Stimulated activated CD8-positive, alpha-beta memory T cell treated with anti-CD3 and anti-CD28 coated beads, Interleukin-4, amount 100 ng/mL, for 24 hours (primary cell): Measurements from ENCODE around the gene OLFM1.

ENCODE experiments used
- DNase-seq: peaks from one replicate; pipeline ENCODE4 v3.0.0-alpha.2; 2020; ENCODE audit warnings: low read depth

Gene OLFM1

DNA sequence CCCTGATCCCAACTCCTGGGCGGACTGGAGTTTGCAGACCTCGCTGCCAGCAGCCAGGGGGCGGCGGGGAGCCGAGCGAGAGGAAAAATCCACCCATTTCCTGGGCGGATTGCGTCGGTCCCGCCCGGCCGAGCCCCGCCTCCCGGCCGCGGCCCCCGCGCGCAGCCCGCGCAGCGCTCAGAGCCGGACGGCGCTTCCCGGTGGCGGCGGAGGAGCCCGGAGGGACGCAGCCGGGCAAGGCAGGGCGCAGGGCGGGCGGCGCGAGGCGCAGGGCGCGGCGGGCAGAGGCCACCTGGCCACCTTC lies at the start of gene OLFM1:
OLFM1 (plus strand) TSS at position 180 of the 304 bp plus-strand sequence. CDS start 322 bp downstream, outside the sequence.
- DNase-seq = peak; percentile 15

DNA sequence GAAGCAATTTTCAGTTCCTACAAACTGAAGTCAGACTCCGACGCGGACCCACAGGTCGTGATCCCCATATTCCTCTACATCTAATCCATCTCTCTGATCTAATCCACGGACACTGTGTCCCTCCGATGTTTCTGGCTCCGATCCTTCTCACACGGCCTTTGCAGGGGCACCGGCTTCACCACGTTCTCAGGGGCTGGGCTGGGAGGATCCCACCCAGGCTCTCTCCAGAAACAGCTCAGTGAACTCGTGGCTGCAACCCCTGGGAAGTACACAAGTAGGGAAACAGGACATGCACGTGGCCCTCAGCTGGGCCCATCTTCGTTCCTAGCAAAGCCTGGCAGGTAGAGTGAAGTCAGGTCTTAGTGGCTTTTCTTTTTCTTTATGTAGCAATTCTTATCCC lies 49.1 kb upstream of the OLFM1 start:
- no peak for DNase-seq

DNA sequence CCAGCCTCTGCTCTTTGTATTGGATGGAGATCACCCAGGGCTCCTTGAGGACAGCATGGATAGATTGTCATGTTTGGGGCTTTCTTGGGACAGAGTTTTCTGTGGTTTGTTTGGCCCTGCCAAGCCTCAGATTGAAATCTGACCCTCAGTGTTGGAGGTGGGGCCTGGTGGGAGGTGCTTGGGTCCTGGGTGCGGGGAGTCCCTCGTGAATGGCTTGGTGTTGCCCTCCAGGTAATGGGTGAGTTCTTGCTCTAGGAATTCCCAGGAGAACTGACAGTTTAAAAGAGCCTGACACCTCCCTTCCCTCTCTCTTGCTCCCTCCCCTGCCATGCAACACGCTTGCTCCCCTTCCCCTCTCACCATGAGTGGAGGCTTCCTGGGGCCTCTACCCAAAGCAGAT lies 48.6 kb upstream of the OLFM1 start:
- no peak for DNase-seq

DNA sequence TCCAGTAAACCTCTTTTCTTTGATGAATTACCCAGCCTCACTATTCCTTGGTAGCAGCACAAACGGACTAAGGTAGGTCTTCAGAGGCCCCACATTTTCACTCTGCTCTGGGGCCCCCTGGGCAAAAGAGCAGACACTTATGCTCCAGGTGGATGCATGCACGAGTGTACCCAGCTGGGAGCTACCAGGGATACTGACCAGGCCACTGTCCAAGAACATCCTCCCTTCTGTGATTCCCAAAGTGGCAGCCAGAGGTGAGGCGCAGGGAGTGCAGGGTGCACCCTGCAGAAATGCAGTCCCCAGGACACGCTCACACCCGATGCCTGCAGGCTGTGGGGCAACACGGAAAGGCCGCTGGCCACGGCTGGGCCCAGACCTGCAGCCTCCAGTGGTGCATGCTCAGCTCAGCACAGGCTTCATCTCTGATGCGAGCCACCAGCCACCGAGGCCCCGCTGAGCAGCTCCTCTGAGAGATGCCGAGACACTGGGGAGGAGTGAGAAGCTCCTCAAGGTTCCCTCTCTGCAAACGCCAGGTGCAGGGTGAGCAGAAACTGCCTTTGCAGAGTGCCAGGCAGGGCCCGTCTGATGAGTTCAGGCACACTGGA lies 48.1 kb upstream of the OLFM1 start:
- no peak for DNase-seq

DNA sequence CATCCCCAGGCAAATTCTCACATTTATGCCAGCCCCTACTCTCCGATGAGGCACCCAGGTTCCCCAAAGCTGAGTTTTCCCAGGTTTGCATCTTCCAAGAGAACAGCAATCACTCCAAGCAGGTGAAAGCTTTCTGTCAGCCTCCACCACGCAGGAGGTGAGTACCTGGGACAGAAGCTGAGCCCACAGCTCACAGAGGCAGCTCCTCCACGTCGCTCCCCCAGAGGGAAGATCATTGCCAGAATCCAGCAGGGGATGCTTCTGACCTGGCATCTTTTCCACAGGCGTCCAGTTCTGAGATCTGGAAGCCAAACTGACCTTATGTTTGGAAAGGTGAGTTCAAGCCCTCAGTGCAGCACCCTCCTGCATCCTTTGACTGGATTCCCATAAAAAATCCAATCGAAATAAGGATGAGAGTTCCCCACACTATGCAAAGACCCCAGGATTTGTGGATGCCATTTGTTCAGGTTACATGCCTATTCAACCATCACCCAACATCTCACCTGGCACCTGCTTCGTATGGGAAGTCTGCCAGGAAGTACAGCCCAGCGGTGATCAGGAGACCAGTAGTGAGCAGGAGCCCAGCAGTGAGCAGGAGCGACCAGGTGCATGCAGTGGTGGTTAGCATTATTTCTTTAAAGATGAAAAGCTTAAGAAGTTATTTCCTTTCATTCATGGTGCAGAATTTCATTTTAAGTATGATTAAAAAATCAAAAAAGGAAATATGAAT lies 47.4 kb upstream of the OLFM1 start:
- no peak for DNase-seq

DNA sequence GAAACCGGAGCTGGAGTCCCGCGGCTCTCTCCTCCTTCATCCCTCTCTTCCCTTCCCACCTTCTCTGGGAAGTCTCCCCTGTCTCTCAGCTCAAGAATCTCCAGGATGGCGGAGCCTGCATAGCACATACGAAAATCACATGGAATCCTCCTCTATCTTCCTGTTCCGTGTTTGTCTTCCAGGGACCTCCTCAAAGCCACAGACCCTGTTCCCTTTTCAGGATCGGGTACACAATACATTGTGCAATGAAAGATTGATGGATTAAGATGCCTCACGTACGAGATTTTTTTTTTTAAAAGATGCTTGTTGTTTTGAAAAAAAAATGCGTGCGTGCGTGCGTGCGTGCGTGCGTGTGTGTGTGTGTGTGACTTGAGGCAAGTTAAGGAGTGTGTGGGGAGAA lies 46.6 kb upstream of the OLFM1 start:
- DNase-seq = no peak

DNA sequence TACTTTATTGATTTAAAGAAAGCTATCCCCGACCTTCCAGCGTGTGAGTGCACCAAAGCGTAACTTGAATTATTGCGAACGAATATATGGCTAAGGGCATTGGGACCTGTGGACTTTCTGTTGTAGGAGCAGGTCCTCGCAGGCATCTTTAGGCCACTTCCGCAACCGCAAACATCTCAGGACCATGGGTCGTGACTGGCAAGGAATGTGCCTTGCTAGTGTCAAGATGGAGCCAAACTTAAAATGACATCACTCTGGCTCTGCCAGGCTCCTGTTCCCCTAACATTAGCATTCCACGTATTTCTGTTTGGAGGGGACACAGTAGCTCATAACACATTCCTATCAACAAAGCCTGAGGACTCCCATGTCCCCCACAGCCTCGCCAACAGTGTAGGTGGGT lies 44.1 kb upstream of the OLFM1 start:
- no peak for DNase-seq

DNA sequence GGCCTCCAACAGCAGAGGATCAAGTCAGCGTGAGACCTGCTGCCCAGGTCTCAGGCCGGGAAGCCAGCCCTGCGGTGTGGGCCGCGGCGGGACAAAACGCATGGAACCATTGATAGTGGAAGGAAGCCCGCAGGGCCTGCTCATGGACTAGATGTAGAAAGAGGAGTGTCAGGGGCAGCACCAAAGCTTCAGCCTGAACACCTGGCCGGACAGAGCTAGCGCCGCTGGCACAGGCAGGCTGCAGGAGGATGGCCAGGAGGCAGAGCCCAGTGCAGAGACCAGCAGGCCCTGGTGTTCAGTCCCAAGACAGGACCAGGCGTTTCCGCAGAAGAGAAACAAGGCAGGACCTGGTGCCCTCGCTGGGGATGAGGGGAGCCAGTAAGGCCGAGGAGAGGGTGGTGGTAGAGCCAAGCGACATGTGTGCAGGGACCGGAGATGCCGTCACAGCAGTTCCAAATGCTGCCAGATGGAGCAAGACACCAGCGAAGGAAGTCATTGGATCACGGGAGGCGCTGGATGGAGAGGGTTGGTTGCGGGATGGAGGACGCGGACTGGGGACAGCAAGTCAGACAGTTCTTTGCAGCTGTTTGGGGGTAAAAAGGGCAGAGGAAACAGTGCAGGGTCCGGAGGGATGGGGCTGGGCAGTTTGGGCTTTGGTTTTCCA lies 42.1 kb upstream of the OLFM1 start:
- DNase-seq = no peak

DNA sequence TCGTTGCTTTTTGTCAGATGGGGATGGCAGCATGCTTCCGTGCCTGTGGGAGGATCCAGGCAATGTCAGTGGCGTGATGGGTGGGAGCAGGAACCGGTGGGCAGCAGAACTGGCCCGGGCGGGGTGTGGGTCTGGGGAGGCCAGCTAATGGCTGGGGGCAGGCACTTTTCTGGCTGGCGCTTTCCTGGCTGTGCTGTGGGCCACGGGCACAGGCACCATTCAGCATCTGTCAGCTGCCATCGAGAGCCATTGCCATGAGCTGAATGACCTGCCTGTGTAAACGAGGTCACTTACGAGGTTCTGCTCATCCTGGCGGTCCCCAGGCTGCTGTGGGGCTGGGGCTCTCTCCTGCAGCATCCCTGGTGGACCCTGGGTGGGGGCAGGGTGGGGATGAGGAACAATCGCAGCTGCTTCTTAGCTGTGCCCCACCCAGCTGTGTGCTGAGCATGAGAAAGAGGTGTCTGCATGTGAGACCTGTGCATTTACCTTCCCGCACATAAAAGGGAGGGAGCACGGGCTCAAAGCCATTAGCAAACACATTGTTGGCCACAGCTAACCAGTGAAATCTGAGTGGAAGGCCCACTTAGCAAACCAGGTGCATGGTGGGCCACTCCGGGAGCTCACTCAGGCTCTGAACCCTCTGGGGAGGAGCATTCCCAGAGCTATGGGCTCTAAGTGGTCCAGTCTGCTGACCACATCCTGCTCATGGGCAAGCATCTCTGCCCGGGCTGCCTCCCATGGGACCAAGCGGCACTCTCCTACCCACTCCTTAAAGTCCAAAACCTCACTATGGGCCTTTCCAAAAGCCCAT lies 41.3 kb upstream of the OLFM1 start:
- no peak for DNase-seq

DNA sequence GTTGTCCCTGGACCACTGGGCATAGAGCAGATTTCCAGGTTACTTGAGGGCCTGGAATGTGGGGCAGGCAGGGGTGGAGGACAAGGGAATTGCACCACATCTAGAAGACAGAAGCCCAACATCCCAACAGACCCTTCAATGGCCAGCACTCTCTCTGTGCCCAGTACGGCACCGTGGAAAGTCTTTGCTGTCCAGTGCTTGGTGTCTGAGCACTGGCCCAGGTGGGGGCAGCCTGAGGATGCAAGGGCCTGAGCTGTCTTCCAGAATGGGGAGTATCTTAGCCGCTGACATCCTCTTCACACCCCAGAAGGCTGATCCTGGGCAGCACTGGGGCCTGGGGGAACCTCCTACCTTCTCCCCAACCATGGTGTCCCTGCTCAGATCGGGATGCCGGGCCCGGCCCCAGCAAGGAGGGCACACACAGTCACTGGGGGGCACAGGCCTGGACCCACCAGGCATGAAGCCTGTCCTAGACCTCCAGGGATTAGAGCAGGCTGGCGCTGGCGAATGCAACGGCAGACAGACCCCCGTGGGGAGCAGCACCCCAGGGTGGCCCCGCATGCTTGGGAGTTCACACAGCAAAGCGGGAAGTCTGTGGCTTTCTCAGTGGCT lies 40.6 kb upstream of the OLFM1 start:
- DNase-seq = no peak

DNA sequence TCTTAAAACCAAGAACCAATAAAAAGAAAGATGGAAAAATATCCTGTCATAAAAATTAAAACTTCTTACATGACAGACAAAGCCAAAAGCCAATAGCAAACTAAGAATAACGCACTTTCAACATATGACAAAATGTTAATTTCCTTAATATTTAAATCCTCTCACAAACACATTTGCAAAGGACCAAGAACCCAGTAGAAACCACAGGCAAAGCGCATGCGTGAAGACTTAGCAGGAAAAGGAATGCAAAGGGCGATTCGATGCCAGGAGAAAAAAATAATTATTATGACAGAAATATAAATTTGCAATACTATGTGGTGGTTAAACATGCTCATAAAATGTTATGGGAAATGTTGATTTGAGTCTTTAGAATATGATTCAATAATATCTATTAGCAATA lies 39.9 kb upstream of the OLFM1 start:
- DNase-seq = no peak

DNA sequence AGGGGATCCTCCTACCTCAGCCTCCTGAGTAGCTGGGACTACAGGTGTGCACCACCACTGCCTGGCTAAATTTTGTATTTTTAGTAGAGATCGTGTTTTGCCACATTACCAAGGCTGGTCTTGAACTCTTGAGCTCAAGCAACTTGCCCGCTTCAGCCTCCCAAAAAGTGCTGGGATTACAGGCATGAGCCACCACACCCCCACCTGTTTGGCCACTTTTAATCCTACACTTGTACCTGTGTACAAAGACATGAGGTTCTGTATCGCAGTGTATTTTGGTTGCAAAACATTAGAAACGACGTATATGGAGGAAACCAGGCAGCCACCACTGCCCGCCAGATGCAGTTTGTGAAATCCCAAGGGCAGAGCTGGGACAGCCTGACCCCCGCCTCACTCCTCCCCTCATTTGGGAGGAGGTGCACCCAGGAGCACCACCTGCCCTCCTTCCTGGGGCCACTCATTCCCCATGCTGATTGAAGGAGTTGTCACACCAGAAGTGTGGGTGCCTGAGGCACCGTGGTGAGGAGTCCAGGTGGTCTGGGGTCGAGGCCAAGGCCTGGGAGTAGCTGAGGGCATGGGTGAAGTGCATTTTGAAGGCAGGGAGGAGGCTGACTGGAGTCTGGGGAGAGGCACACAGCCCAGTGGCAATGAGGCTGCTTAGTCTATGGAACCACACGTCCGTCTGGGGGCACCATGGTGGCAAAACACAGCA lies 39.3 kb upstream of the OLFM1 start:
- DNase-seq = no peak

DNA sequence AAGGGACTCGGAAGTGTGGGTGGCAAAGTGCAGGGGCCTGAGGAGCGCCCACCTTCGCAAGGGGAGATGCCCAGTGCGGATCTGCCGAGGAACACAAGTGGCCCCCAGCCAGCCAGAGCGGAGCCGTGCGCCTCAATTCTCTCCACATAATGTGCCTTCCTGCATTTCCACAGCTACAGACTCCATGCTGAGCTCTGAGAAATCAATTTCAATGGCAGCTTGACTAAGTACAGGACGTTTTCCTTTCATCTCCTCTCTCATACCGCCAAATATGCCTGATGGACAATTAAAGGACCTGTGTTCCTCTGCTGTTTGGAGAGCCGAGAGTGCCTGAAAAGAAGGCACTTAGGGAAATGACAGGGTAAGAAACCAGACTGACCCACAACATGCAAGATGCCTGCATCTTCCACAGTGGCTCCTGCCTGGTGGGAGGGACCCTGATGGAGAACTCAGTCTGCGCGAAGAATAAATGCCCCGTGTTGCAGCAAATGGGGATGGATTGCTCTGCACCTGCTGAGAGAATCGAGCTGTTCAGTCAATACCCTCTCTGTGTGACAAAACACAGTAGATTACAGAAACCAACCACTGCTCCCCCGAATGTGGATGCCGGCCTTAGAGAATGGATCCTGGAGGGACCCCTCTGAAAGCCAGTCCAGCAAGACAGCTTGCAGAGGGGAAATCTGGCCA lies 38.6 kb upstream of the OLFM1 start:
- no peak for DNase-seq

DNA sequence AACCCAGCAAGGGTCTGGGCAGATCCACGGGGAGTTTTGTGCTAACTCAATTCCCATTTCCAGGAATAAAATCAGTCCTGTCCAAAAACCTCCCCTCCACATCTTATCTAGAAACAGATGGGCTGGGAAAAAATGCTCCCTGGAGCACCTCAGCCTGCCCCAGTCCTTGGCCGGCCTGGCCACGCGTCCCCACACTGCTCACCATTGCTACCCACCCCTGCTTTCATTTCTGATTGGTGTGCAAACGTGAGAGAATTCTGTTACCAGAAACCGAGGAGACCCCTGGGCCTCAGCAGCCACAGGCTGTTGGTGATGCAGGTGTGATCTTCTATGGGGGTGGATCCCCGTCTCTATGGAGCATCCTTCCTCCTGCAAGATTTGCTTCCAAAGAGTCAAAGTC lies 38.0 kb upstream of the OLFM1 start:
- no peak for DNase-seq

DNA sequence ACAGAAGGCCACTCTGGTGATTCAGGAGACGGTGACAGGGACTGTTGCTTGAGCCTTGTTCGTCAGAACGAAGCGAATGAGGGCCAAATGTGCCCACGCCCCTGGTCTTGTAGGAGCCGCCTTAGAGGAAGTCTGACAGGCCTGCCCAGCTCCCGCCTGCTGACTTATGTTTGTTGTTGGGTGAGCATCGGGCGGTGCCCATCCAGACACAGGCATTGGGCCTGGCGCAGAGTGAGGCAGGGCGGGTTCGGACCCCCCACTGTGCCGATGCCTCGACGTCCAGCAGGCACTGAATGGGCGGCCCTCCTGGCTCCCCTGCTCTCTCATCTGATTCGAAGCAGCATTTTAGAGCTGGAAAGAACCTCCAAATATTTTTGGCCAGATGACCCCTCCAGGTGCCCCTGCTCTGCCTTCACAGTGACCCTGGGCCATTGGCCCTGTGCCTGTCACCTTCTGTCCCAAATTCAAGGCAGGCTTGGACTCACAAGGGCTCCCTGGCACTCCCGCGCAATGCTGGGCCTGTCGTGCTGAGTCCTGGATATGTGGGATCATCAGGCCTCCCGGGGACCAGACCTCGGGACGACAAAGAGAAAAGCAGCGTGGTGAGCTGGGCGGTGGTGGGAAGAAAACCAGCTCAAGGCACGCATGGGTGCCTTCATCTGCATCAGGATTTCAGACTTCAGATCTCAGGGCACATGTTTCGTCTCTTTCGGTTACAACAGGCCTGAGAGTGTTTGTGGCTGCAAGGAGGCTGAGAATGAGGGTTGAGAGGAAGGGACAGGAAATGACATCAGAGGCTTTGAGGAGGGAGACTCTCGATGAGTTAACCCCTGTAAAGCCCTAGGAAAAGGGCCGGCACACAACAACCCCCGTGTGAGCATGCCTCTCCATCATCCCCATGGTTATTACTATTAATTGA lies 37.1 kb upstream of the OLFM1 start:
- DNase-seq = no peak

DNA sequence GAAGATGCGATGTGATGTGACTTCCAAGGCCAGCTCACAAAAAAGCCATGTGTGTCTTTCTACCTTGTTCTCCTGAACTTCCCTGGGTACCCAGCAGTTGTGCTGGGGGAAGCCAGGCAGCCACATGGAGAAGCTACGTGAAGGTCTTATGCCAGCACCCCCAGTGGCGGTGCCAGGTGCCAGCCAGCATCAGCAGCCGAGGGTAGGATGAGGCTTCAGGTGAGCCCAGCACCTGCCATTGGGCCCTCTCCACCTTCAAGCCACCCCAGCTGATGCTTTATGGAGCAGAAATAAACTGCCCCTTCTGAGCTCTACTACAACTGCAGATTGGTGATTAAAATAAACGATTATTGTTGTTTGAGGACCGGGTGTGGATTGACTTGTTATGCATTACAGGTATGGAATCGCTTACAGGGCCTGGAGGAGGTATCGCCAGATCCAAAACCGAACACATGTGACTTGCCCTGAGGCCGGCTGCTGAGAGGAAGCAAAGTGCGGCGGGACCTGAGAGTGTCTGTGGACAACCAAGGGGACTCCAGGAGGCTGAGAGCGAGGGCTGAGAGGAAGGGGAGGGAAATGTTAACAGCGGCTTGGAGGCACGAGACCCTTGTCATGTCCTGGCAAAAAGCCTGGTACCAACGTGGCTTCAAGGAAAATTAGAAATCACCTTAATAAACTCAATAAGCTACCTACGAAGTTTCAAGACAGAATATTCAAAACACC lies 36.0 kb upstream of the OLFM1 start:
- no peak for DNase-seq

DNA sequence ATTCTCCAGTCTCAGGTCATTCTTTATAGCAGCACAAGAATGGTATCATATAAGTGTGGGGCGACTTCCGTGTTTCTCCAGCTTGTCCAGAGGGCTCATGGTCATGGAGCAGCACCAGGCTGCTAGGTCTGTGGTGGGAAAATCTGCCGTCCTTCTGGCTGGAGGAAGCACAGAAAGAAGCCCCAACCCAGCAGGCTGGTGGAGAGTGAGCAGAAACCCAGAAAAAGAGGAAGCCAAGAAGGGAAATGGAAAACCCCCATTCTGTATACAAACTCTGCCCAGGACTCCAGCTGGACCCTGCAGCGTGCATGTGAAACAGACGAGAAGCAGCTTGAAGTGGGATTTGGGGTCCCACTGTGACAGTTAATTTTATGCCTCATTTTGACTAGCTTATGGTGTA lies 34.3 kb upstream of the OLFM1 start:
- no peak for DNase-seq

DNA sequence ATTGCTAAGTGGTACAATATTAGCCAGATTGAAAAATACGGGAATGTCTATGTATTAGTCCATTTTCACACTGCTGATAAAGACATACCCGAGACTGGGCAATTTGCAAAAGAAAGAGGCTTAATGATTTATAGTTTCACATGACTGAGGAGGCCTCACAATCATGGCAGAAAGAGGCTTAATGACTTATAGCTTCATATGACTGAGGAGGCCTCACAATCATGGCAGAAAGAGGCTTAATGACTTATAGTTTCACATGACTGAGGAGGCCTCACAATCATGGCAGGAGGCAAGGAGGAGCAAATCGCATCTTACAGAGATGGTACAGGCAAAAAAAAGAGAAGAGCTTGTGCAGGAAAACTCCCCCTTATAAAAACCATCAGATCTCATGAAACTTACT lies 32.3 kb upstream of the OLFM1 start:
- DNase-seq = no peak

DNA sequence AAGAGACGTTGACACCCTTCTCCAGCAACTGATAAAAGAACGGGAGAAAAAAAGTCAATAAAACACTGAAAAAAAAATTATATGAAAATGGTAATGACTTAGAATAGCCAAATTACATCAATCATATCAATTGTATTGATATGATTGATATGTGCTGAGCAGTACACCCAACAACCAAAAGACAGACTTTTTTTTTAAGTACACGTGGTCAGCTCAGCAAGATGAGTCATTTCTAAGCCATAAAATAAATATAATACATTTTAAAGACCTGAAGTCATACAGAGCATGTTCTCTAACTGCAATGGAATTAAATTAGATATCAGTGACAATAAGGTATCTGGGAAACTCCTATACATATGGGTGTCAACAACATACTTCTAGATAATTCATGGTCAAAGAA lies 30.9 kb upstream of the OLFM1 start:
- no peak for DNase-seq
